GM19240 (cell line): ENCODE measurements around the gene CA9.
"Not testable (repeated sequence)": the region's sequence is repeated elsewhere in the genome, so short reads cannot be mapped to it uniquely, and the experiment has no call there.

Source experiments
- DNase-seq: peaks from one replicate; pipeline ENCODE4 v3.0.0; 2011; ENCODE audit warnings: low spot score; ENCODE audit not compliant: insufficient read length

The CA9 gene

GRCh38 chr9:35673132-35674024, at the start of gene CA9:
CA9 (plus strand) TSS chr9:35673928; CDS start chr9:35673960, 32 bp downstream.
- DNase-seq: no peak

- DNase-seq: no peak
Measured at GRCh38 chr9:35627575-35627974, 46.2 kb upstream of the CA9 start.

- DNase-seq: no peak
Measured at GRCh38 chr9:35628389-35628991, 45.2 kb upstream of the CA9 start.

- DNase-seq: no peak
Measured at GRCh38 chr9:35629597-35629996, 44.1 kb upstream of the CA9 start.

GRCh38 chr9:35635730-35636129, 38.0 kb upstream of the CA9 start:
- DNase-seq: no peak

- DNase-seq: no peak
Measured at GRCh38 chr9:35636135-35636876, 37.4 kb upstream of the CA9 start.

GRCh38 chr9:35636877-35637246, 36.9 kb upstream of the CA9 start:
- DNase-seq: not testable (repeated sequence)

- not testable (repeated sequence) for DNase-seq
Measured at GRCh38 chr9:35637427-35637955, 36.2 kb upstream of the CA9 start.

- not testable (repeated sequence) for DNase-seq
Measured at GRCh38 chr9:35638751-35639150, 35.0 kb upstream of the CA9 start.

GRCh38 chr9:35639225-35639624, 34.5 kb upstream of the CA9 start:
- DNase-seq: not testable (repeated sequence)

GRCh38 chr9:35639631-35640030, 34.1 kb upstream of the CA9 start:
- DNase-seq: no peak

GRCh38 chr9:35640431-35640830, 33.3 kb upstream of the CA9 start:
- not testable (repeated sequence) for DNase-seq

- DNase-seq: not testable (repeated sequence)
Measured at GRCh38 chr9:35641478-35641877, 32.2 kb upstream of the CA9 start.

GRCh38 chr9:35643046-35643445, 30.7 kb upstream of the CA9 start:
- no peak for DNase-seq

GRCh38 chr9:35645736-35646135, 28.0 kb upstream of the CA9 start:
- DNase-seq: not testable (repeated sequence)

GRCh38 chr9:35646153-35646532, 27.6 kb upstream of the CA9 start:
- DNase-seq: no peak

- peak; percentile 82 for DNase-seq
Measured at GRCh38 chr9:35646533-35647265, 27.0 kb upstream of the CA9 start.

- DNase-seq: no peak
Measured at GRCh38 chr9:35649431-35650340, 24.0 kb upstream of the CA9 start.

- DNase-seq: no peak
Measured at GRCh38 chr9:35650341-35651158, 23.2 kb upstream of the CA9 start, which contains the start of gene SIT1. SIT1 (minus strand) TSS chr9:35650931; CDS start chr9:35650853, 78 bp downstream.
